ENCODE results near the gene ACBD4. TPM values are rescaled to one million over a fixed set of nuclear protein-coding genes. Genes with fewer than 3 reads are reported as not detected.

The ACBD4 gene
- total RNA-seq, 1 donor from 2014 or later: 4.9 TPM

Other genes starting within 250 kb of the ACBD4 start
- 154 and 298 TPM in 2 replicates for gene EFTUD2, start 236.2 kb upstream of the ACBD4 start, total RNA-seq
- gene GFAP, start 220.2 kb upstream of the ACBD4 start, total RNA-seq: 0.51 TPM in 1 of 2 replicates, not detected in the other
- gene KIF18B, start 187.9 kb upstream of the ACBD4 start, total RNA-seq: 1.4 and 7.3 TPM in 2 replicates
- gene C1QL1, start 167.4 kb upstream of the ACBD4 start, total RNA-seq: 0.14 TPM in 1 of 2 replicates, not detected in the other
- 33.8 and 36.4 TPM in 2 replicates for gene DCAKD, start 84.1 kb upstream of the ACBD4 start, total RNA-seq
- gene NMT1, start 74.4 kb upstream of the ACBD4 start, total RNA-seq: 69.4 and 79.1 TPM in 2 replicates
- 51.3 and 51.4 TPM in 2 replicates for gene PLCD3, start 3.2 kb upstream of the ACBD4 start, total RNA-seq
- 7.0 and 11.0 TPM in 2 replicates for gene HEXIM1, start 12.8 kb downstream of the ACBD4 start, total RNA-seq
- 4.1 and 4.8 TPM in 2 replicates for gene HEXIM2, start 26.2 kb downstream of the ACBD4 start, total RNA-seq
- gene FMNL1, start 86.2 kb downstream of the ACBD4 start, total RNA-seq: 1.0 and 4.0 TPM in 2 replicates
- 0.05 TPM in 1 of 2 replicates, not detected in the other for gene SPATA32, start 126.4 kb downstream of the ACBD4 start, total RNA-seq
- 3.2 and 4.1 TPM in 2 replicates for gene MAP3K14, start 181.3 kb downstream of the ACBD4 start, total RNA-seq

Measured in dermis blood vessel endothelial cell (primary cell).